B cell (primary cell): ENCODE data around the gene ZFP82. TPM values are rescaled to one million over a fixed set of nuclear protein-coding genes. Genes with fewer than 3 reads are reported as not detected.

ENCODE experiments used
- ATAC-seq: fragments of 200-7000 bp; cut with Tn5 transposase; one replicate; pipeline ENCODE4 v1.10.0; 2021; ENCODE audit warnings: low read depth, mild to moderate bottlenecking, moderate number of reproducible peaks, moderate library complexity
- CTCF ChIA-PET: fragments of 350-600 bp; sonication (Branson Sonifier 250); formaldehyde crosslinking; loops from one replicate; lab custom pipeline; 2021; ENCODE audit warnings: antibody characterized with exemption, inconsistent platforms; lab: Charles Lee
- POLR2A ChIA-PET: fragments of 350-600 bp; sonication (Branson Sonifier 250); formaldehyde crosslinking; loops from one replicate; lab custom pipeline; 2021; ENCODE audit warnings: antibody characterized with exemption; lab: Charles Lee
- DNase-seq: peaks from one replicate; pipeline ENCODE4 v3.0.0; 2013
- H2AFZ ChIP-seq: 2 replicates; pipeline ENCODE4 v1.6.1; 2012; ENCODE audit warnings: mild to moderate bottlenecking, low read depth, low read length; ENCODE audit not compliant: insufficient read depth, poor library complexity, severe bottlenecking
- H3K27ac ChIP-seq, 2 donors: 1 replicate in 1 of 2; 2 replicates in 1 of 2; pipeline ENCODE4 v1.5.1; 2012 to 2013; ENCODE audit warnings: low read length in 2 of 2, mild to moderate bottlenecking in 2 of 2, moderate library complexity in 1 of 2
- H3K27me3 ChIP-seq, 4 experiments: fragments of 200-600 bp in 1 of 4; sonication (generic) in 1 of 4; replicated peaks in 1 of 4; 1 replicate in 2 of 4; 2 replicates in 2 of 4; pipeline versions ENCODE4 v1.6.1 to v1.7.0; 2013 to 2016; ENCODE audit warnings: low read length in 3 of 4, mild to moderate bottlenecking in 2 of 4, mixed read lengths in 1 of 4, moderate library complexity in 1 of 4; ENCODE audit not compliant: insufficient read depth in 4 of 4, control insufficient read depth in 3 of 4; ENCODE audit errors: control extremely low read depth in 1 of 4
- H3K36me3 ChIP-seq, 2 experiments: replicated peaks in 1 of 2; 1 replicate in 1 of 2; 2 replicates in 1 of 2; pipeline versions ENCODE4 v1.6.1 to v1.7.1; 2013; ENCODE audit warnings: low read length in 1 of 2; ENCODE audit not compliant: insufficient read depth in 2 of 2, control insufficient read depth in 1 of 2; ENCODE audit errors: control extremely low read depth in 1 of 2, extremely low read depth in 1 of 2
- H3K4me1 ChIP-seq, 2 donors: fragments of 200-600 bp in 1 of 2; sonication (generic) in 1 of 2; 1 replicate in 1 of 2; 2 replicates in 1 of 2; pipeline versions ENCODE4 v1.5.1 to v1.6.1; 2013 to 2017; ENCODE audit warnings: low read length in 2 of 2; ENCODE audit not compliant: control insufficient read depth in 2 of 2, insufficient read depth in 2 of 2
- H3K4me2 ChIP-seq: replicated peaks from 2 replicates; pipeline ENCODE3; 2012; ENCODE audit warnings: mild to moderate bottlenecking, low read depth, low read length; ENCODE audit not compliant: poor library complexity, severe bottlenecking
- H3K4me3 ChIP-seq, 5 experiments: fragments of 200-600 bp in 1 of 5; sonication (generic) in 1 of 5; 1 replicate in 3 of 5; 2 replicates in 2 of 5; pipeline versions ENCODE4 v1.5.1 to v1.7.0; 2011 to 2016; ENCODE audit warnings: low read length in 4 of 5, mild to moderate bottlenecking in 4 of 5, low read depth in 2 of 5, control low read depth in 1 of 5, moderate library complexity in 1 of 5; ENCODE audit not compliant: insufficient read depth in 1 of 5; ENCODE audit errors: control extremely low read depth in 1 of 5, extremely low read depth in 1 of 5
- H3K79me2 ChIP-seq: fragments of 200-600 bp; sonication (generic); one replicate; pipeline ENCODE4 v1.6.0; 2016; ENCODE audit warnings: low read length; ENCODE audit not compliant: control insufficient read depth, insufficient read depth
- H3K9ac ChIP-seq: fragments of 200-600 bp; sonication (generic); 2 replicates; pipeline ENCODE4 v1.6.1; 2017; ENCODE audit warnings: mild to moderate bottlenecking, low read length, moderate library complexity
- H3K9me3 ChIP-seq, 3 donors: one replicate each; pipeline versions ENCODE4 v1.6.1 to v1.7.1; 2013; ENCODE audit warnings: low read length in 2 of 3; ENCODE audit not compliant: control insufficient read depth in 2 of 3, insufficient read depth in 1 of 3; ENCODE audit errors: control extremely low read depth in 1 of 3
- H4K20me1 ChIP-seq: 2 replicates; pipeline ENCODE4 v1.6.0; 2012; ENCODE audit warnings: mild to moderate bottlenecking, low read length; ENCODE audit not compliant: insufficient read depth, control insufficient read depth, poor library complexity, severe bottlenecking
- H3K27ac Mint-ChIP-seq: one replicate; pipeline ENCODE4 v1.8.0; 2021; ENCODE audit warnings: mixed read lengths
- H3K27me3 Mint-ChIP-seq: one replicate; pipeline ENCODE4 v1.8.0; 2021; ENCODE audit warnings: mixed read lengths
- H3K4me1 Mint-ChIP-seq: one replicate; pipeline ENCODE4 v1.8.0; 2021; ENCODE audit warnings: mixed read lengths
- H3K4me3 Mint-ChIP-seq: one replicate; pipeline ENCODE4 v1.8.0; 2021; ENCODE audit warnings: mixed read lengths
- H3K9me3 Mint-ChIP-seq: one replicate; pipeline ENCODE4 v1.8.0; 2022; ENCODE audit warnings: mixed read lengths; ENCODE audit not compliant: insufficient read depth
- CTCF ChIP-seq: fragments of 200-600 bp; IDR thresholded peaks from one replicate; pipeline ENCODE4 v1.8.0; 2022; ENCODE audit warnings: antibody characterized with exemption, mild to moderate bottlenecking
- EZH2 ChIP-seq: IDR thresholded peaks from 2 replicates; pipeline ENCODE4 v1.6.1; 2012; ENCODE audit warnings: borderline replicate concordance, low read depth, mild to moderate bottlenecking, moderate library complexity, low read length; ENCODE audit not compliant: insufficient read depth, poor library complexity, severe bottlenecking
- WGBS: methylation state at CpG from one replicate; pipeline ENCODE4 v1.1.5; 2013; ENCODE audit warnings: missing lambda C conversion rate; ENCODE audit not compliant: insufficient coverage; 5-methylcytosine and 5-hydroxymethylcytosine counted together
- intact Hi-C: fragments of 100-400 bp; cut with micrococcal nuclease; formaldehyde crosslinking; loops from one replicate; pipeline ENCODE4 v1.10.0; 2022
- polyA plus RNA-seq: library from polyadenylated mRNA; depleted of rRNA; stranded (reverse); fragments of >200 nt; gene quantifications from 2 replicates; pipeline ENCODE4 v1.2.3, GENCODE V29; 2012
- total RNA-seq, 2 donors: library from RNA; stranded (reverse); fragments of 120-200 nt in 1 of 2; gene quantifications; 1 replicate in 1 of 2; 2 replicates in 1 of 2; pipeline versions ENCODE4 v1.2.3 to v1.2.4, GENCODE V29; 2013 to 2022

The ZFP82 gene
- total and polyA plus RNA-seq, 2 donors (not counting 1 experiment from before 2014, with no cell fraction given) = 7.7 to 14.4 TPM

GRCh38 chr19:36441339-36441738 lies 22.9 kb upstream of the ZFP82 start:
- intact Hi-C loops = no loop called here
- Mint-ChIP-seq H3K9me3 (peaks cover 11% of the 10 kb centered on the region), H3K27ac (no peak overlapping the region), H3K27me3 (no peaks in the 10 kb centered on the region), H3K4me1 (no peaks in the 10 kb centered on the region), H3K4me3 (no peak overlapping the region)
- DNase-seq (no peak), ATAC-seq (no peak)
- CTCF ChIA-PET = no interaction called here
- no peaks in the 10 kb centered on the region for H3K27me3 ChIP-seq
- H3K4me2 ChIP-seq = no peak overlapping the region
- H3K9ac ChIP-seq = no peak overlapping the region
- no peaks in the 10 kb centered on the region for H3K79me2 ChIP-seq
- no peaks in the 10 kb centered on the region for H3K4me1 ChIP-seq
- TF ChIP-seq CTCF (no peak), EZH2 (no peak)
- no peak overlapping the region for H3K27ac ChIP-seq
- H3K4me3 ChIP-seq = no peak overlapping the region
- no peak overlapping the region for H2AFZ ChIP-seq
- WGBS = 80% methylated on average over 1 of the region's 1 CpG
- H4K20me1 ChIP-seq = no peaks in the 10 kb centered on the region
- H3K9me3 ChIP-seq = peaks cover 9 to 74% (median 24%) of the 10 kb centered on the region in 3 donors
- no peaks in the 10 kb centered on the region for H3K36me3 ChIP-seq
- POLR2A ChIA-PET = no interaction called here

- ChIA-PET POLR2A (no interaction called here), CTCF (no interaction called here)
- Mint-ChIP-seq H3K4me3 (no peak overlapping the region), H3K4me1 (no peaks in the 10 kb centered on the region), H3K9me3 (peaks cover 6% of the 10 kb centered on the region), H3K27ac (no peak overlapping the region), H3K27me3 (no peaks in the 10 kb centered on the region)
- H3K27me3 ChIP-seq = no peaks in the 10 kb centered on the region
- H4K20me1 ChIP-seq = no peaks in the 10 kb centered on the region
- intact Hi-C loops = no loop called here
- H3K4me1 ChIP-seq = no peaks in the 10 kb centered on the region
- H2AFZ ChIP-seq = no peak overlapping the region
- no peaks in the 10 kb centered on the region for H3K36me3 ChIP-seq
- H3K4me3 ChIP-seq = no peak overlapping the region
- no peak overlapping the region for H3K9ac ChIP-seq
- no peaks in the 10 kb centered on the region for H3K79me2 ChIP-seq
- no CpG with 5 or more reads among the region's 2 CpGs for WGBS
- no peak overlapping the region for H3K4me2 ChIP-seq
- no peak overlapping the region for H3K27ac ChIP-seq
- no peak for ATAC-seq
- DNase-seq = peak; percentile 40
- no peak for TF ChIP-seq EZH2
- no peak for TF ChIP-seq CTCF
- H3K9me3 ChIP-seq = peaks cover 6 to 68% (median 10%) of the 10 kb centered on the region in 3 donors
These were observed 18.1 kb upstream of the ZFP82 start for GRCh38 chr19:36436531-36436930.
